ENCODE results near the gene MYOF.

DNA sequence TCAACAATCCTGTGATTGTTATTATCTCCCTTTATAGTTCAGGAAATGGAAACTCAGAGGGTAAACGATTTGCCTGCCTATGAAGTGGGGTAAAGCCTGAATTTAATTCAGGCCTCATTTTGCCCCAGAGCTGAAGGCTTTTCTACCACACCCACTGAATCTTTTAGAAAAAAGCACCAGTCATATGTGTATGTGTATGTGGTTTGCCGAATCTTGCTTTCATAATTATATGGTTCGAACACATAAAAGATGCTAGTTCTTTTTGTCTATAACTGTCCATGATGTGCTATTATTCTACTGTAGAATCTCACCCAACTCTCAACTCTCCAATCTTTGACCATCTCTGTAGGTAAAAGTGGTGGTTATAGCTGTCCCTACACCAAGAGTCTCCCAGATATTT lies 83.6 kb downstream of the MYOF start:
- TF ChIP-seq CSRNP3 (CRISPR knock-in tag; IDR thresholded peaks at IDR 0.05) (no peak), ZNF565 (CRISPR knock-in tag; conservative IDR thresholded peaks at IDR 0.05; ENCODE audit: low read depth) (no peak), ARNTL (CRISPR knock-in tag; IDR thresholded peaks at IDR 0.05; ENCODE audit: borderline replicate concordance, low read depth) (no peak), ISL1 (CRISPR knock-in tag; IDR thresholded peaks at IDR 0.05) (no peak), ZFP30 (CRISPR knock-in tag; IDR thresholded peaks at IDR 0.05) (no peak), RARB (CRISPR knock-in tag; IDR thresholded peaks at IDR 0.05) (no peak), TCF4 (CRISPR knock-in tag; IDR thresholded peaks at IDR 0.05; ENCODE audit: borderline replicate concordance) (no peak), PATZ1 (CRISPR knock-in tag; IDR thresholded peaks at IDR 0.05; ENCODE audit: borderline replicate concordance) (no peak), ZFP3 (CRISPR knock-in tag; IDR thresholded peaks at IDR 0.05) (no peak), TOX (CRISPR knock-in tag; IDR thresholded peaks at IDR 0.05; ENCODE audit: borderline replicate concordance) (no peak), ZNF8 (CRISPR knock-in tag; IDR thresholded peaks at IDR 0.05) (no peak)
- TF ChIP-seq, protein P1, sequence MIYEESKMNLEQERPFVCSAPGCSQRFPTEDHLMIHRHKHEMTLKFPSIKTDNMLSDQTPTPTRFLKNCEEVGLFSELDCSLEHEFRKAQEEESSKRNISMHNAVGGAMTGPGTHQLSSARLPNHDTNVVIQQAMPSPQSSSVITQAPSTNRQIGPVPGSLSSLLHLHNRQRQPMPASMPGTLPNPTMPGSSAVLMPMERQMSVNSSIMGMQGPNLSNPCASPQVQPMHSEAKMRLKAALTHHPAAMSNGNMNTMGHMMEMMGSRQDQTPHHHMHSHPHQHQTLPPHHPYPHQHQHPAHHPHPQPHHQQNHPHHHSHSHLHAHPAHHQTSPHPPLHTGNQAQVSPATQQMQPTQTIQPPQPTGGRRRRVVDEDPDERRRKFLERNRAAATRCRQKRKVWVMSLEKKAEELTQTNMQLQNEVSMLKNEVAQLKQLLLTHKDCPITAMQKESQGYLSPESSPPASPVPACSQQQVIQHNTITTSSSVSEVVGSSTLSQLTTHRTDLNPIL (CRISPR knock-in tag; IDR thresholded peaks at IDR 0.05; ENCODE audit: low read depth), result no peak

All from SK-N-SH treated with all-trans-retinoic acid at 6 μM for 48 hours (cell line).